ENCODE results near the gene CD33. TPM values are rescaled to one million over a fixed set of nuclear protein-coding genes. Genes with fewer than 3 reads are reported as not detected.
"Not testable (repeated sequence)": the region's sequence is repeated elsewhere in the genome, so short reads cannot be mapped to it uniquely, and the experiment has no call there.

Gene CD33
- total RNA-seq, result under 1 TPM; 0.26 to 0.27 TPM

DNA sequence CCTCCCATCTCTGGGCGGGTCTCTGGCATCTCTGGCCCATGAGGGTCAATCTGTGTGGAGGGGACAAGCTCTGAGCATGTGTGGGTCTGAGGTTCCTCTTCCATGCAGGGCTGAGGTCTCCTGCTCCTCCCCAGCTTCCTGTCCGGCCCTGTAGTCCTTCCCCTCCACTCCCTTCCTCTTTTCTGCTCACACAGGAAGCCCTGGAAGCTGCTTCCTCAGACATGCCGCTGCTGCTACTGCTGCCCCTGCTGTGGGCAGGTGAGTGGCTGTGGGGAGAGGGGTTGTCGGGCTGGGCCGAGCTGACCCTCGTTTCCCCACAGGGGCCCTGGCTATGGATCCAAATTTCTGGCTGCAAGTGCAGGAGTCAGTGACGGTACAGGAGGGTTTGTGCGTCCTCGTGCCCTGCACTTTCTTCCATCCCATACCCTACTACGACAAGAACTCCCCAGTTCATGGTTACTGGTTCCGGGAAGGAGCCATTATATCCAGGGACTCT, at the start of gene CD33:
Gene CD33 (plus strand): TSS at position 183 of the 496 bp plus-strand sequence. CDS start 39 bp downstream, at position 222.
- H3K9me3 Mint-ChIP-seq (ENCODE audit: low read depth); POLR2A ChIA-PET; H3K27ac Mint-ChIP-seq; H3K4me1 Mint-ChIP-seq; H3K4me3 Mint-ChIP-seq; DNase-seq; intact Hi-C loops (cut with DNase I, micrococcal nuclease); ATAC-seq; CTCF ChIA-PET; H3K36me3 Mint-ChIP-seq (ENCODE audit: low read depth): not testable (repeated sequence)
- peaks cover 41% of the 10 kb centered on the region for H3K27me3 Mint-ChIP-seq

DNA sequence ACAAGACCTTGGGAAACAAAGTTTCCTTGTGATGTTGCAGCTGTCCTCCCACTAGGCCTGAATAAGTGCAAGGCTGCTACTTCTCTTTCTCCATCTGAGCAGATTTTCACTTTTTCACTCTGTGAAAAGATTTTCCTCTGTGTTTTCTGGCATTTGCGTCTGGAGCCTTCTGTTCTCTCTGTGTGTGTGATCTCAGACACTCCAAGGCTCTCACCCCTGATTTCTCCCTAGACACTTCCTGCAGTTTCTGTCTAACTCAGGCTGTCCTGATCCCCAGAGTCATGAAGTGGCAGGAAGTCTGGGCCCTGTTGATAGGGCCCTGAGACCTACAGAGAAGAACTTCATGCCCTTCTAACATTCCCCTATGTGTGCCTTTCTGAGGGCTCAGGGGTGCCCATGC, 45.6 kb upstream of the CD33 start:
- Mint-ChIP-seq H3K4me3 (no peak overlapping the region), H3K36me3 (ENCODE audit: low read depth) (no peaks in the 10 kb centered on the region), H3K27me3 (peaks cover 5% of the 10 kb centered on the region), H3K27ac (no peak overlapping the region), H3K4me1 (no peaks in the 10 kb centered on the region), H3K9me3 (ENCODE audit: low read depth) (no peaks in the 10 kb centered on the region)
- ATAC-seq (no peak), DNase-seq (no peak)
- CTCF ChIA-PET, result interaction anchor here (0.5 to 1.2 kb wide), 3 partner anchors 9 to 180 kb away, joined by 3 to 7 read pairs (median 3); no protein-coding TSS in a partner anchor
- intact Hi-C loops (cut with DNase I, micrococcal nuclease), result no loop called here
- POLR2A ChIA-PET, result no interaction called here

- ChIA-PET CTCF (no interaction called here), POLR2A (no interaction called here)
- no peak overlapping the region for H3K4me3 Mint-ChIP-seq
- peaks cover 11% of the 10 kb centered on the region for H3K27me3 Mint-ChIP-seq
- no peaks in the 10 kb centered on the region for H3K36me3 Mint-ChIP-seq (ENCODE audit: low read depth)
- intact Hi-C loops (cut with DNase I, micrococcal nuclease), result no loop called here
- DNase-seq, result no peak
- no peaks in the 10 kb centered on the region for H3K9me3 Mint-ChIP-seq (ENCODE audit: low read depth)
- no peaks in the 10 kb centered on the region for H3K4me1 Mint-ChIP-seq
- no peak overlapping the region for H3K27ac Mint-ChIP-seq
- no peak for ATAC-seq
Measured at GRCh38 chr19:51181377-51181912, 43.4 kb upstream of the CD33 start.

GRCh38 chr19:51181913-51182419, 42.9 kb upstream of the CD33 start:
- H3K27ac Mint-ChIP-seq, result no peak overlapping the region
- no peaks in the 10 kb centered on the region for H3K9me3 Mint-ChIP-seq (ENCODE audit: low read depth)
- DNase-seq, result no peak
- H3K4me3 Mint-ChIP-seq, result no peak overlapping the region
- ChIA-PET POLR2A (no interaction called here), CTCF (no interaction called here)
- no peaks in the 10 kb centered on the region for H3K4me1 Mint-ChIP-seq
- no peaks in the 10 kb centered on the region for H3K36me3 Mint-ChIP-seq (ENCODE audit: low read depth)
- no peak for ATAC-seq
- intact Hi-C loops (cut with DNase I, micrococcal nuclease), result no loop called here
- peaks cover 11% of the 10 kb centered on the region for H3K27me3 Mint-ChIP-seq

DNA sequence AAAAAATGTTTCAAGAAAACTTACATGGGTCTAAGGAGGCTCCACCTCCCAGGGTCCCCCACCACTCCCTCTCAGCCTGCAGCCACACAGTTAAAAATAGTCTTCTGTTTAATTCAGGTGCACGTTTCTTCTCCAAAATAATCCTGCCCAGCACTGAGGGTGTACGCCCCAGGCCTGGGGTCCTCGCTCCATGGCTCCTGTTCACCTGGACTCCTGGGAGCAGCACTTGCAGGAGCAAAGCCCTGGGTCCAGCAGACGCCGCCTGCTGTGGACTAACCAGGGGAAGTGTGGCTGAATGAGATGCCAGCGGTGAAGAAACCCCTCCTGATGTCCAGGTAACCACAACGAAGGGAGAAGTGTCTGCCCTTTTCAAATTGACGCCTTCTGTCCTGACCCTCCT, 41.3 kb upstream of the CD33 start:
- H3K4me1 Mint-ChIP-seq, result no peaks in the 10 kb centered on the region
- no peak for ATAC-seq
- ChIA-PET POLR2A (no interaction called here), CTCF (no interaction called here)
- DNase-seq, result no peak
- H3K4me3 Mint-ChIP-seq, result no peak overlapping the region
- peaks cover 11% of the 10 kb centered on the region for H3K27me3 Mint-ChIP-seq
- H3K9me3 Mint-ChIP-seq (ENCODE audit: low read depth), result no peaks in the 10 kb centered on the region
- intact Hi-C loops (cut with DNase I, micrococcal nuclease), result no loop called here
- no peaks in the 10 kb centered on the region for H3K36me3 Mint-ChIP-seq (ENCODE audit: low read depth)
- no peak overlapping the region for H3K27ac Mint-ChIP-seq

GRCh38 chr19:51185069-51185867, 39.6 kb upstream of the CD33 start:
- peaks cover 11% of the 10 kb centered on the region for H3K27me3 Mint-ChIP-seq
- no peak overlapping the region for H3K4me3 Mint-ChIP-seq
- no peak for ATAC-seq
- ChIA-PET CTCF (no interaction called here), POLR2A (no interaction called here)
- no peaks in the 10 kb centered on the region for H3K9me3 Mint-ChIP-seq (ENCODE audit: low read depth)
- no peaks in the 10 kb centered on the region for H3K36me3 Mint-ChIP-seq (ENCODE audit: low read depth)
- intact Hi-C loops (cut with DNase I, micrococcal nuclease), result no loop called here
- no peaks in the 10 kb centered on the region for H3K4me1 Mint-ChIP-seq
- no peak for DNase-seq
- no peak overlapping the region for H3K27ac Mint-ChIP-seq

DNA sequence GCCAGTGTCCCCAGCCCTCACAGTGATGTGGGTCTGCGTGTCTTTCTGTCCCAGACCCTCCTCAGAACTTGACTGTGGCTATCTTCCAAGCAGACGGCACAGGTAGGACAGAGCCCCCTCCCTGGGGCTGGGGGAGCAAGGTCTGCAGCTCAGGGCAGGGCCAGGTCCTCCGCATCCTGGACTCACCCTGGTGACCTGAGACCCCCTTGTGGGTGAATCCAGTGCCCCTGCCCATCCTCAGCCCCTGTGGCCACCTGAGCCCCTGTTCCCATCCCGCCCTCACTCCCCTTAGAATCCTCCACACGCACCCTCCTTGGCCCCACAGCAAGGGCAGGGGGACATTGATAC, 39.0 kb upstream of the CD33 start:
- Mint-ChIP-seq H3K9me3 (ENCODE audit: low read depth) (no peaks in the 10 kb centered on the region), H3K27me3 (peaks cover 11% of the 10 kb centered on the region), H3K4me3 (no peak overlapping the region), H3K36me3 (ENCODE audit: low read depth) (no peaks in the 10 kb centered on the region), H3K4me1 (no peaks in the 10 kb centered on the region), H3K27ac (no peak overlapping the region)
- ATAC-seq (no peak), DNase-seq (no peak)
- CTCF ChIA-PET, result interaction anchor here (1.2 kb wide), 1 partner anchor 28 kb away, joined by 4 read pairs; no protein-coding TSS in a partner anchor
- POLR2A ChIA-PET, result no interaction called here
- intact Hi-C loops (cut with DNase I, micrococcal nuclease), result no loop called here

GRCh38 chr19:51186323-51186722, 38.6 kb upstream of the CD33 start:
- ChIA-PET POLR2A (no interaction called here), CTCF (interaction anchor here (1.2 kb wide), 1 partner anchor 28 kb away, joined by 4 read pairs; no protein-coding TSS in a partner anchor)
- H3K9me3 Mint-ChIP-seq (ENCODE audit: low read depth), result no peaks in the 10 kb centered on the region
- peaks cover 11% of the 10 kb centered on the region for H3K27me3 Mint-ChIP-seq
- ATAC-seq (no peak), DNase-seq (no peak)
- no peaks in the 10 kb centered on the region for H3K4me1 Mint-ChIP-seq
- H3K36me3 Mint-ChIP-seq (ENCODE audit: low read depth), result no peaks in the 10 kb centered on the region
- H3K4me3 Mint-ChIP-seq, result no peak overlapping the region
- intact Hi-C loops (cut with DNase I, micrococcal nuclease), result no loop called here
- H3K27ac Mint-ChIP-seq, result no peak overlapping the region

- Mint-ChIP-seq H3K9me3 (ENCODE audit: low read depth) (no peaks in the 10 kb centered on the region), H3K36me3 (ENCODE audit: low read depth) (no peaks in the 10 kb centered on the region), H3K27me3 (peaks cover 11% of the 10 kb centered on the region), H3K27ac (no peak overlapping the region), H3K4me3 (no peak overlapping the region), H3K4me1 (no peaks in the 10 kb centered on the region)
- CTCF ChIA-PET, result interaction anchor here (0.8 kb wide), 1 partner anchor 8 kb away, joined by 3 read pairs; no protein-coding TSS in a partner anchor
- ATAC-seq (no peak), DNase-seq (no peak)
- intact Hi-C loops (cut with DNase I, micrococcal nuclease), result no loop called here
- POLR2A ChIA-PET, result no interaction called here
Measured at GRCh38 chr19:51187395-51188226, 37.3 kb upstream of the CD33 start.

- Mint-ChIP-seq H3K27me3 (peaks cover 11% of the 10 kb centered on the region), H3K4me3 (no peak overlapping the region), H3K36me3 (ENCODE audit: low read depth) (no peaks in the 10 kb centered on the region), H3K27ac (no peak overlapping the region), H3K4me1 (no peaks in the 10 kb centered on the region), H3K9me3 (ENCODE audit: low read depth) (no peaks in the 10 kb centered on the region)
- ATAC-seq, result no peak
- no peak for DNase-seq
- intact Hi-C loops (cut with DNase I, micrococcal nuclease), result no loop called here
- POLR2A ChIA-PET, result no interaction called here
- CTCF ChIA-PET, result interaction anchor here (0.8 kb wide), 1 partner anchor 9 kb away, joined by 3 read pairs; no protein-coding TSS in a partner anchor
Measured at GRCh38 chr19:51188227-51188559, 36.7 kb upstream of the CD33 start.

GRCh38 chr19:51192689-51193088, 32.2 kb upstream of the CD33 start:
- no peak overlapping the region for H3K27ac Mint-ChIP-seq

More at GRCh38 chr19:51192689-51193088, 32.2 kb upstream of the CD33 start:
- ATAC-seq, result no peak
- Mint-ChIP-seq H3K9me3 (ENCODE audit: low read depth) (no peaks in the 10 kb centered on the region), H3K4me1 (no peaks in the 10 kb centered on the region), H3K27me3 (no peaks in the 10 kb centered on the region), H3K36me3 (ENCODE audit: low read depth) (no peaks in the 10 kb centered on the region), H3K4me3 (no peak overlapping the region)
- CTCF ChIA-PET, result no interaction called here
- POLR2A ChIA-PET, result no interaction called here
- intact Hi-C loops (cut with DNase I, micrococcal nuclease), result no loop called here
- DNase-seq, result no peak
